Measurements from ENCODE around the gene PFKM. TPM values are rescaled to one million over a fixed set of nuclear protein-coding genes. Genes with fewer than 3 reads are reported as not detected.

PFKM gene
- total and polyA plus RNA-seq, 2 of the 4 experiments (the other 2 are of a cell fraction): 56.7 to 82.6 TPM

GRCh38 chr12:48131517-48131916 is 12.4 kb downstream of the PFKM start:
- Histone ChIP-seq H3K18ac (ENCODE audit: low read depth, low read length) (no peak overlapping the region), H3K4me2 (ENCODE audit: low read depth, low read length) (no peak overlapping the region), H3K27ac (ENCODE audit: insufficient read depth, low read length) (no peak overlapping the region), H2AK5ac (ENCODE audit: low read depth, low read length) (no peak overlapping the region), H4K91ac (ENCODE audit: insufficient read depth, low read depth, low read length) (no peak overlapping the region), H3K9ac (ENCODE audit: low read depth, low read length) (no peak overlapping the region), H3K23ac (ENCODE audit: low read depth, low read length) (no peak overlapping the region), H2BK5ac (ENCODE audit: low read depth, low read length, poor library complexity, severe bottlenecking) (no peak overlapping the region), H3K4me1 (ENCODE audit: control insufficient read depth, insufficient read depth, low read length) (no peaks in the 10 kb centered on the region; the same call in 1 of the 2 replicates), H4K20me1 (ENCODE audit: insufficient read depth, low read length) (no peaks in the 10 kb centered on the region), H3K4me3 (ENCODE audit: insufficient read depth, low read depth, low read length) (no peak overlapping the region), H3K27me3 (ENCODE audit: control insufficient read depth, insufficient read depth, low read length) (no peaks in the 10 kb centered on the region), H2BK120ac (ENCODE audit: low read depth, low read length) (no peak overlapping the region), H2BK15ac (ENCODE audit: low read depth, low read length) (no peak overlapping the region), H3K9me3 (ENCODE audit: control insufficient read depth, insufficient read depth, low read length) (no peaks in the 10 kb centered on the region), H4K8ac (ENCODE audit: low read depth in 2 of 2, low read length in 2 of 2) (no peak overlapping the region), H3K56ac (ENCODE audit: extremely low read depth, insufficient read depth, low read length) (no peak overlapping the region), H2AFZ (replicated peaks; ENCODE audit: low read length, poor library complexity) (no peak overlapping the region), H3K36me3 (ENCODE audit: control insufficient read depth, insufficient read depth, low read length) (peaks cover 47% of the 10 kb centered on the region), H3K4ac (ENCODE audit: low read depth, low read length) (no peak overlapping the region), H2BK20ac (ENCODE audit: low read depth, low read length) (no peak overlapping the region), H4K5ac (ENCODE audit: low read depth, low read length) (no peak overlapping the region), H3K14ac (replicated peaks; ENCODE audit: low read depth, low read length) (no peak overlapping the region), H2AK9ac (replicated peaks; ENCODE audit: low read depth, low read length, poor library complexity) (no peak overlapping the region), H3K9me1 (ENCODE audit: insufficient read depth, low read length) (peaks cover 4% of the 10 kb centered on the region; the same call in 1 of the 2 replicates), H3K79me1 (ENCODE audit: low read depth in 1 of 2, low read length in 2 of 2) (peaks cover 4 to 27% of the 10 kb centered on the region in 2 experiments; a peak in 3 of 4 replicates)
- intact Hi-C loops (cut with micrococcal nuclease): no loop called here
- BruUV-seq (replicated peaks): no TSS peak
- ChIA-PET CTCF (no interaction called here), POLR2A (ENCODE audit: unreplicated experiment) (no interaction called here)
- TF ChIP-seq POLR2A (IDR thresholded peaks at IDR 0.05; ENCODE audit: low read depth, low read length) (no peak), NFE2L2 (IDR thresholded peaks at IDR 0.05; ENCODE audit: low read depth, low read length) (no peak), CEBPB (IDR thresholded peaks at IDR 0.05; ENCODE audit: low read depth, low read length) (no peak), FOS (IDR thresholded peaks at IDR 0.05; ENCODE audit: low read depth, low read length) (no peak), MAFK (IDR thresholded peaks at IDR 0.05; ENCODE audit: low read depth, low read length) (no peak), RAD21 (IDR thresholded peaks at IDR 0.05; ENCODE audit: low read length) (no peak), SMC3 (IDR thresholded peaks at IDR 0.05; ENCODE audit: low read depth, low read length) (no peak), BHLHE40 (IDR thresholded peaks at IDR 0.05; ENCODE audit: low read depth, low read length) (no peak), MXI1 (IDR thresholded peaks at IDR 0.05; ENCODE audit: borderline replicate concordance, low read depth, low read length) (no peak)
- WGBS, 2 experiments (ENCODE audit: extremely low coverage in 2 of 2, insufficient read length in 1 of 2): no CpG with 5 or more reads among the region's 2 CpGs
- ATAC-seq (ENCODE audit: low read depth): no peak
- in situ Hi-C loops (cut with MboI; ENCODE audit: low sequenced_read_pairs): no loop called here
- no peak for DNase-seq
- dilution Hi-C loops (cut with HindIII; ENCODE audit: low sequenced_read_pairs, unreplicated experiment): no loop called here
